Panc1 (cell line): ENCODE results near the gene EGFL7. TPM values are rescaled to one million over a fixed set of nuclear protein-coding genes. Genes with fewer than 3 reads are reported as not detected.
"Not testable (repeated sequence)": the region's sequence is repeated elsewhere in the genome, so short reads cannot be mapped to it uniquely, and the experiment has no call there.

ENCODE experiments used
- ATAC-seq: fragments of 200-7000 bp; cut with Tn5 transposase; 2 replicates; pipeline ENCODE4 v1.9.1; 2020; ENCODE audit warnings: mild to moderate bottlenecking, moderate library complexity
- BruUV-seq: library from RNA; stranded (reverse); fragments of 400-500 nt; replicated peaks from 2 replicates; lab custom pipeline; 2021; lab: Mats Ljungman, UMichigan
- CTCF ChIA-PET: fragments of 300-600 bp; sonication (Branson Sonifier 250); formaldehyde crosslinking; loops from one replicate; lab custom pipeline; 2022; ENCODE audit warnings: antibody characterized with exemption; lab: Charles Lee
- POLR2A ChIA-PET: fragments of 300-600 bp; sonication (Branson Sonifier 250); formaldehyde crosslinking; loops from one replicate; lab custom pipeline; 2022; ENCODE audit warnings: antibody characterized with exemption; lab: Charles Lee
- DNase-seq: peaks from one replicate; pipeline ENCODE4 v3.0.0-alpha.2; 2010; ENCODE audit warnings: low read depth, low spot score
- H3K27ac ChIP-seq: 2 replicates; pipeline ENCODE4 v1.5.1; 2011; ENCODE audit warnings: mild to moderate bottlenecking, low read length, inconsistent platforms
- H3K27me3 ChIP-seq: fragments of 200-500 bp; sonication (Bioruptor generic); 2 replicates; pipeline ENCODE4 v1.6.0; 2014; ENCODE audit warnings: low read length, inconsistent platforms; ENCODE audit not compliant: control insufficient read depth, insufficient read depth
- H3K36me3 ChIP-seq: fragments of 200-500 bp; sonication (Bioruptor generic); 2 replicates; pipeline ENCODE4 v1.5.1; 2014; ENCODE audit warnings: inconsistent platforms, mild to moderate bottlenecking, low read length, moderate library complexity; ENCODE audit not compliant: control insufficient read depth, insufficient read depth
- H3K4me1 ChIP-seq: 2 replicates; pipeline ENCODE4 v1.5.1; 2011; ENCODE audit warnings: inconsistent platforms, mild to moderate bottlenecking, low read length, moderate library complexity; ENCODE audit not compliant: control insufficient read depth, insufficient read depth
- H3K4me3 ChIP-seq, 2 experiments: 2 replicates each; pipeline ENCODE4 v1.5.1; 2011 to 2012; ENCODE audit warnings: low read depth in 2 of 2, low read length in 2 of 2, mild to moderate bottlenecking in 2 of 2, inconsistent platforms in 1 of 2, moderate library complexity in 1 of 2
- H3K9me3 ChIP-seq: fragments of 200-500 bp; sonication (Bioruptor generic); 2 replicates; pipeline ENCODE4 v1.5.1; 2014; ENCODE audit warnings: low read depth, mild to moderate bottlenecking, inconsistent platforms, low read length, moderate library complexity; ENCODE audit not compliant: control insufficient read depth, insufficient read depth
- POLR2AphosphoS5 ChIP-seq: IDR thresholded peaks from 2 replicates; pipeline ENCODE4 v1.6.1; 2012; ENCODE audit warnings: mild to moderate bottlenecking, low read depth, low read length, moderate library complexity
- SIN3A ChIP-seq: IDR thresholded peaks from 2 replicates; pipeline ENCODE4 v1.6.1; 2012; ENCODE audit warnings: low read depth, mild to moderate bottlenecking, low read length, moderate library complexity, borderline replicate concordance; ENCODE audit not compliant: insufficient read depth
- TCF7L2 ChIP-seq: IDR thresholded peaks from 2 replicates; pipeline ENCODE4 v1.6.1; 2011; ENCODE audit warnings: mild to moderate bottlenecking, low read depth, low read length, inconsistent platforms
- in situ Hi-C: cut with HindIII; loops from 2 replicates; pipeline ENCODE4 v1.10.0; 2016; ENCODE audit warnings: low sequenced_read_pairs, low pct_unique_long_range_greater_than_20kb
- intact Hi-C: fragments of 100-400 bp; cut with micrococcal nuclease; formaldehyde crosslinking; loops from one replicate; pipeline ENCODE4 v1.10.0; 2022; ENCODE audit not compliant: unreplicated experiment
- total RNA-seq: library from RNA; stranded (reverse); gene quantifications from one replicate; pipeline ENCODE4 v1.2.1, GENCODE V29; 2021; ENCODE audit not compliant: unreplicated experiment
- TF ChIP-seq, protein P1 (sequence below): fragments of 450-650 bp; IDR thresholded peaks from 2 replicates; pipeline ENCODE4 v1.5.1; 2017; ENCODE audit warnings: mild to moderate bottlenecking
- TF ChIP-seq, protein P2 (sequence below), 2 experiments: IDR thresholded peaks; 2 replicates each; pipeline ENCODE4 v1.6.1; 2011 to 2012; ENCODE audit warnings: low read depth in 2 of 2, control low read depth in 1 of 2, low read length in 1 of 2, mild to moderate bottlenecking in 1 of 2, moderate library complexity in 1 of 2; ENCODE audit not compliant: insufficient read depth in 1 of 2

The EGFL7 gene
- total RNA-seq, 1 experiment from 2014 or later = 42.3 TPM

DNA sequence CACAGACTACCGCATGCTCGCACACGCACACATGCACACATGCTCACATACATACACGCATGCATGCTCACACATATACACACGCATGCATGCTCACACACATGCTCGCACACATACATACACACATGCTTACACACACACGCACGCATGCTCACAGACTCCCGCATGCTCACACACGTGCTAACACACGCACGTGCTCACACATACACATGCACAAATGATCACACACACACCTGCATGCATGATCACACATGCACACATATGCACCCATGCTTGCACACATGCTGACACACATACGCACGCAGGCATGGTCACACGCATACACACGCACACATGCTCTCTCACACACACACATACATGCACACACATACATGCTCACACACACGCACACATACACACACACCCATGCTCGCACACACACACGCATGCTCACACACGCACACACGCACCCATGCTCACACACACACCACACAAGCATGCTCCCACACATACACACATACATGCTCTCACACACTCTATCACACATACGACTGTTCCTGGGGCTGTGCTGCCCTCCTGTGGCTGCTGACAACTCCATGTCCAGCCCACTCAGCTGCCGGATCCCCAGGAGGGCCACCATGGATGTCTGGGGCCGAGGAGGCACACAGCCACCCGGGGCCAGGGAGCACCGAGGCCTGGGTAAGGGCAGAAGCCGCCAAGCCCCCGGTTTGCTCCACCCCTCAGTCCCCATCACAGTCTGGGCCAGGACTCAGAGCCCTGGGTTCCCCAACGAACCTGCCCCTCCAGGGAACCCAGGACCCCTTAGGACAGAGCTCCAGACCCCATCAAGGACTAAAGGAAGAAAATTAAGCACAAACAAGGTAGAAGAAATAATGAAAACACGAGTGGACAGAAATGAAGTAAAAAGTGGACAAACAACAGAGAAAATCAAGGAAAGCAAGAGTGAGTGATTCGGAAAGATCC lies 31.4 kb upstream of the EGFL7 start:
- CTCF ChIA-PET = interaction anchor here (0.5 to 0.7 kb wide), 2 partner anchors 68 to 76 kb away, joined by 3 read pairs; no protein-coding TSS in a partner anchor
- peak; percentile 85 for ATAC-seq
- H3K27ac ChIP-seq = no peak overlapping the region
- intact Hi-C loops = loop anchor here (2.0 kb wide), 1 partner anchor 143 kb away; no protein-coding TSS in a partner anchor
- POLR2A ChIA-PET = no interaction called here
- in situ Hi-C loops = no loop called here
- H3K36me3 ChIP-seq = no peaks in the 10 kb centered on the region
- TF ChIP-seq, protein P1, sequence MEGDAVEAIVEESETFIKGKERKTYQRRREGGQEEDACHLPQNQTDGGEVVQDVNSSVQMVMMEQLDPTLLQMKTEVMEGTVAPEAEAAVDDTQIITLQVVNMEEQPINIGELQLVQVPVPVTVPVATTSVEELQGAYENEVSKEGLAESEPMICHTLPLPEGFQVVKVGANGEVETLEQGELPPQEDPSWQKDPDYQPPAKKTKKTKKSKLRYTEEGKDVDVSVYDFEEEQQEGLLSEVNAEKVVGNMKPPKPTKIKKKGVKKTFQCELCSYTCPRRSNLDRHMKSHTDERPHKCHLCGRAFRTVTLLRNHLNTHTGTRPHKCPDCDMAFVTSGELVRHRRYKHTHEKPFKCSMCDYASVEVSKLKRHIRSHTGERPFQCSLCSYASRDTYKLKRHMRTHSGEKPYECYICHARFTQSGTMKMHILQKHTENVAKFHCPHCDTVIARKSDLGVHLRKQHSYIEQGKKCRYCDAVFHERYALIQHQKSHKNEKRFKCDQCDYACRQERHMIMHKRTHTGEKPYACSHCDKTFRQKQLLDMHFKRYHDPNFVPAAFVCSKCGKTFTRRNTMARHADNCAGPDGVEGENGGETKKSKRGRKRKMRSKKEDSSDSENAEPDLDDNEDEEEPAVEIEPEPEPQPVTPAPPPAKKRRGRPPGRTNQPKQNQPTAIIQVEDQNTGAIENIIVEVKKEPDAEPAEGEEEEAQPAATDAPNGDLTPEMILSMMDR = peak; percentile 85
- TF ChIP-seq TCF7L2 = no peak
- H3K4me1 ChIP-seq = peaks cover 2% of the 10 kb centered on the region; the same call in 1 of the 2 replicates
- DNase-seq = no peak
- H3K27me3 ChIP-seq = no peaks in the 10 kb centered on the region
- H3K9me3 ChIP-seq = no peaks in the 10 kb centered on the region
- BruUV-seq = no TSS peak
- H3K4me3 ChIP-seq = no peak overlapping the region

DNA sequence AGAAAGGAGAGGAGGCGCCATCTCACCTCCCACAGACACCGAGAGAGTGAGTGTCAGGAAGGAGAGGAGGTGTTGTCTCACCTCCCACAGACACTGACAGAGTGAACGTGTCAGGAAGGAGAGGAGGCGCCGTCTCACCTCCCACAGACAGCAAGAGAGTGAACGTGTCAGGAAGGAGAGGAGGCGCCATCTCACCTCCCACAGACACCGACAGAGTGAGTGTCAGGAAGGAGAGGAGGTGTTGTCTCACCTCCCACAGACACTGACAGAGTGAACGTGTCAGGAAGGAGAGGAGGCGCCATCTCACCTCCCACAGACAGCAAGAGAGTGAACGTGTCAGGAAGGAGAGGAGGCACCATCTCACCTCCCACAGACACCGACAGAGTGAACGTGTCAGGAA lies 30.6 kb upstream of the EGFL7 start:
- BruUV-seq, H3K9me3 ChIP-seq, intact Hi-C loops, DNase-seq, H3K27ac ChIP-seq, H3K27me3 ChIP-seq, ATAC-seq, H3K36me3 ChIP-seq, POLR2A ChIA-PET, in situ Hi-C loops, H3K4me1 ChIP-seq, H3K4me3 ChIP-seq: not testable (repeated sequence)
- CTCF ChIA-PET = interaction anchor here (0.5 to 0.7 kb wide), 2 partner anchors 67 to 77 kb away, joined by 3 read pairs; no protein-coding TSS in a partner anchor

DNA sequence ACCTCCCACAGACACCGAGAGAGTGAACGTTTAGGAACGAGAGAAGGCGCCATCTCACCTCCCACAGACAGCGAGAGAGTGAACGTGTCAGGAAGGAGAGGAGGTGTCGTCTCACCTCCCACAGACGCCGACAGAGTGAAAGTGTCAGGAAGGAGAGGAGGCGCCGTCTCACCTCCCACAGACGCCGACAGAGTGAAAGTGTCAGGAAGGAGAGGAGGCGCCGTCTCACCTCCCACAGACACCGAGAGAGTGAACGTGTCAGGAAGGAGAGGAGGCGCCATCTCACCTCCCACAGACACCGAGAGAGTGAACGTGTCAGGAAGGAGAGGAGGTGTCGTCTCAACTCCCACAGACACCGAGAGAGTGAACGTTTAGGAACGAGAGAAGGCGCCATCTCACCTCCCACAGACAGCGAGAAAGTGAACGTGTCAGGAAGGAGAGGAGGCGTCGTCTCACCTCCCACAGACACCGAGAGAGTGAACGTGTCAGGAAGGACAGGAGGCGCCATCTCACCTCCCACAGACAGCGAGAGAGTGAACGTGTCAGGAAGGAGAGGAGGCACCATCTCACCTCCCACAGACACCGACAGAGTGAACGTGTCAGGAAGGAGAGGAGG lies 30.1 kb upstream of the EGFL7 start:
- H3K9me3 ChIP-seq, H3K36me3 ChIP-seq, in situ Hi-C loops, H3K4me3 ChIP-seq, intact Hi-C loops, BruUV-seq, H3K27me3 ChIP-seq, H3K4me1 ChIP-seq, POLR2A ChIA-PET, ATAC-seq, DNase-seq, H3K27ac ChIP-seq: not testable (repeated sequence)
- CTCF ChIA-PET = interaction anchor here (0.7 kb wide), 1 partner anchor 145 kb away, joined by 3 read pairs; no protein-coding TSS in a partner anchor

DNA sequence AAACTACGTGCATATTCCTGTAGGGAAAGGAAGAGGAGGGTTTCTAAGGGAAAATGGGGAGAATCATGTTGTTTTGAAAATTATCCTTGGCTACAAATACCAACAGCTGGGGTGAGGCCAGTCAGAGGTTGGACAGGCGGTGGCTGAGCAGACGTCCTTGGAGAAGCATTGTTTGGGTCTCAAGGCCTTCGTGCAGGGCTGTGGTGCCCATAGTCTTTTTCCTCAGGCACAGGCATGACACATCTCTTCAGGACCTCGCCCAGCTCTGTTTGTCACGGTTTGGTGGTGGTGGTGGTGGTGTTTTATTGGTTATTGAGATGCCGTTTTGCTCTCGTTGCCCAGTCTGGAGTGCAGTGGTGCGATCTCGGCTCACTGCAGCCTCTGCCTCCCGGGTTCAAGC lies 27.8 kb upstream of the EGFL7 start:
- Histone ChIP-seq H3K4me1 (no peaks in the 10 kb centered on the region), H3K36me3 (no peaks in the 10 kb centered on the region), H3K27ac (no peak overlapping the region), H3K4me3 (no peak overlapping the region), H3K9me3 (no peaks in the 10 kb centered on the region), H3K27me3 (no peaks in the 10 kb centered on the region)
- ChIA-PET CTCF (interaction anchor here (0.7 kb wide), 1 partner anchor 10 kb away, joined by 3 read pairs; no protein-coding TSS in a partner anchor), POLR2A (no interaction called here)
- intact Hi-C loops (no loop called here), in situ Hi-C loops (no loop called here)
- no TSS peak for BruUV-seq
- DNase-seq (no peak), ATAC-seq (no peak)
- TF ChIP-seq TCF7L2 (no peak), SIN3A (no peak), POLR2AphosphoS5 (no peak)
- TF ChIP-seq, protein P1 = no peak
- TF ChIP-seq, protein P2, sequence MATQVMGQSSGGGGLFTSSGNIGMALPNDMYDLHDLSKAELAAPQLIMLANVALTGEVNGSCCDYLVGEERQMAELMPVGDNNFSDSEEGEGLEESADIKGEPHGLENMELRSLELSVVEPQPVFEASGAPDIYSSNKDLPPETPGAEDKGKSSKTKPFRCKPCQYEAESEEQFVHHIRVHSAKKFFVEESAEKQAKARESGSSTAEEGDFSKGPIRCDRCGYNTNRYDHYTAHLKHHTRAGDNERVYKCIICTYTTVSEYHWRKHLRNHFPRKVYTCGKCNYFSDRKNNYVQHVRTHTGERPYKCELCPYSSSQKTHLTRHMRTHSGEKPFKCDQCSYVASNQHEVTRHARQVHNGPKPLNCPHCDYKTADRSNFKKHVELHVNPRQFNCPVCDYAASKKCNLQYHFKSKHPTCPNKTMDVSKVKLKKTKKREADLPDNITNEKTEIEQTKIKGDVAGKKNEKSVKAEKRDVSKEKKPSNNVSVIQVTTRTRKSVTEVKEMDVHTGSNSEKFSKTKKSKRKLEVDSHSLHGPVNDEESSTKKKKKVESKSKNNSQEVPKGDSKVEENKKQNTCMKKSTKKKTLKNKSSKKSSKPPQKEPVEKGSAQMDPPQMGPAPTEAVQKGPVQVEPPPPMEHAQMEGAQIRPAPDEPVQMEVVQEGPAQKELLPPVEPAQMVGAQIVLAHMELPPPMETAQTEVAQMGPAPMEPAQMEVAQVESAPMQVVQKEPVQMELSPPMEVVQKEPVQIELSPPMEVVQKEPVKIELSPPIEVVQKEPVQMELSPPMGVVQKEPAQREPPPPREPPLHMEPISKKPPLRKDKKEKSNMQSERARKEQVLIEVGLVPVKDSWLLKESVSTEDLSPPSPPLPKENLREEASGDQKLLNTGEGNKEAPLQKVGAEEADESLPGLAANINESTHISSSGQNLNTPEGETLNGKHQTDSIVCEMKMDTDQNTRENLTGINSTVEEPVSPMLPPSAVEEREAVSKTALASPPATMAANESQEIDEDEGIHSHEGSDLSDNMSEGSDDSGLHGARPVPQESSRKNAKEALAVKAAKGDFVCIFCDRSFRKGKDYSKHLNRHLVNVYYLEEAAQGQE (IDR thresholded peaks at IDR 0.05; ENCODE audit: insufficient read depth in 1 of 2, low read depth in 2 of 2, low read length in 1 of 2) = no peak
